Activated naive CD4-positive, alpha-beta T cell treated with anti-CD3 and anti-CD28 coated beads, Interleukin-2, amount 10 ng/mL, durations not matched to agents 7 days and 5 days (primary cell): ENCODE results near the gene RILP.
A peak's percentile ranks its signal among the peaks of the same experiment; 100 is the strongest.

Source experiments
- CTCF ChIA-PET: fragments of 350-600 bp; sonication (Branson Sonifier 250); formaldehyde crosslinking; loops from one replicate; lab custom pipeline; 2021; ENCODE audit warnings: antibody characterized with exemption; lab: Charles Lee
- DNase-seq: peaks from one replicate; pipeline ENCODE4 v3.0.0-alpha.2; 2020
- H3K27ac Mint-ChIP-seq: one replicate; pipeline ENCODE4 v1.8.0; 2021; ENCODE audit warnings: mild to moderate bottlenecking, moderate library complexity, mixed read lengths
- H3K27me3 Mint-ChIP-seq: one replicate; pipeline ENCODE4 v1.8.0; 2021; ENCODE audit warnings: mild to moderate bottlenecking, mixed read lengths
- H3K36me3 Mint-ChIP-seq: one replicate; pipeline ENCODE4 v1.8.0; 2021; ENCODE audit warnings: mixed read lengths
- H3K4me1 Mint-ChIP-seq: one replicate; pipeline ENCODE4 v1.8.0; 2021; ENCODE audit warnings: mixed read lengths
- H3K4me3 Mint-ChIP-seq: one replicate; pipeline ENCODE4 v1.8.0; 2021; ENCODE audit warnings: mild to moderate bottlenecking, moderate library complexity, mixed read lengths
- H3K9me3 Mint-ChIP-seq: one replicate; pipeline ENCODE4 v1.8.0; 2021; ENCODE audit warnings: mixed read lengths

The RILP gene

DNA sequence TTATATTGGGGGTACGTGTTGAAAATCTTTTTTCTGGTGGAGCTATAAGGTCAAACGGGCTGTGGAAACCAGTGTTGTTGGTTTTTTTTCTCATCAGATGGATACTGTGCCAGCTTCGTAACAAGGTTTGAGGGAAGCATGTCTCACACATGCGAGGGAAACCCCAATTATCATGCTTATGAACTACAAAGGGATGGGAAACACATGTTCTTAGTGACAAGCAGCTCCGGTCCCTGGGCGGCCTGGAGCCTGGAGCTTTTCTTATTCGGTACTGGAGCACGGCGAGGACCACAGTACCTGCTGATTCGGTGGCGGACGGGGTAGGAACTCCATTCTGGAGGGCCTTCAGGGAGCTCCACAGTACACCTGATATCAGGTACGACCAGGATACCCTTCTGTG is 33.6 kb downstream of the RILP start:
- no peak overlapping the region for H3K27ac Mint-ChIP-seq

DNA sequence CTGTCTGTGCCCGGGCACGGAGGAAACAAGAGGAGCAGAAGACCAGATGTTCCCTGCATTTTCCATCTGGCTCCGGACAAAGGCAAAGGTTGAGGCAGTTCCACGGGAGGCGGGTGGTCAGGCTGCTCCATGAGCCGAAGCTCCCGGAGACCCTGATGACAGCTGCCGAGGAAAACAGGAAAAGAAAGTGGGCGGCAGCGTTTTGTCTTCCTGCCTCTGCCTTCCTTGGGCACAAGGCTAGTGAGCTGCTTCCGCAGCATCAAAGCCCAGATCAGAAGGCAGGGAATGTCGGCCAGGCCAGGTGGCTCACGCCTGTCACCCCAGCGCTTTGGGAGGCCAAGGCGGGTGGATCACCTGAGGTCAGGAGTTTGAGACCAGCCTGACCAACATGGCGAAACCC is 37.3 kb downstream of the RILP start:
- no peak overlapping the region for H3K4me3 Mint-ChIP-seq
- H3K27me3 Mint-ChIP-seq, result peaks cover 1% of the 10 kb centered on the region
- H3K4me1 Mint-ChIP-seq, result no peaks in the 10 kb centered on the region
- CTCF ChIA-PET, result no interaction called here
- no peaks in the 10 kb centered on the region for H3K9me3 Mint-ChIP-seq
- DNase-seq, result no peak
- H3K27ac Mint-ChIP-seq, result no peak overlapping the region
- no peaks in the 10 kb centered on the region for H3K36me3 Mint-ChIP-seq

More for the DNA sequence above, 33.6 kb downstream of the RILP start:
- Mint-ChIP-seq H3K9me3 (no peaks in the 10 kb centered on the region), H3K27me3 (peaks cover 4% of the 10 kb centered on the region), H3K36me3 (no peaks in the 10 kb centered on the region), H3K4me1 (peaks cover 3% of the 10 kb centered on the region), H3K4me3 (no peak overlapping the region)
- CTCF ChIA-PET, result interaction anchor here (0.6 to 0.7 kb wide), 2 partner anchors 14 to 1310 kb away, joined by 3 read pairs; no protein-coding TSS in a partner anchor
- no peak for DNase-seq

DNA sequence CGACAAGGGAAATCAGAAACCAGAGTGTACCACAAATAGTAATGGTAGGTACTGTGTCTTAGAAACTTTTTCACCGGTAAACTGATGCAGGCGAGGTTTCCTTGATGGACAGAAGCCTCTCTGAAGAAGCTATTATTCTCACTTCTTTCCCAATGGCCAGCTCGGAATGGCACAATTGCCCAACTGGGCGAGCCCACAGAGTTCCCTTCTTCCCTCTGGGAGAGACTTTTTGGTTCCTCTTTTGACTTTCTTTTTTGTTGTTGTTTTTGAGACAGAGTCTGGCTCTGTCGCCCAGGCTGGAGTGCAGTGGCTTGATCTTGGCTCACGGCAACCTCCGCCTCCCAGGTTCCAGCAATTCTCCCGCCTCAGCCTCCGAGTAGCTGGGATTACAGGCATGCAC is 38.0 kb downstream of the RILP start:
- Mint-ChIP-seq H3K4me1 (no peaks in the 10 kb centered on the region), H3K27me3 (peaks cover 4% of the 10 kb centered on the region), H3K9me3 (no peaks in the 10 kb centered on the region), H3K27ac (no peak overlapping the region), H3K36me3 (no peaks in the 10 kb centered on the region), H3K4me3 (no peak overlapping the region)
- CTCF ChIA-PET, result no interaction called here
- no peak for DNase-seq

DNA sequence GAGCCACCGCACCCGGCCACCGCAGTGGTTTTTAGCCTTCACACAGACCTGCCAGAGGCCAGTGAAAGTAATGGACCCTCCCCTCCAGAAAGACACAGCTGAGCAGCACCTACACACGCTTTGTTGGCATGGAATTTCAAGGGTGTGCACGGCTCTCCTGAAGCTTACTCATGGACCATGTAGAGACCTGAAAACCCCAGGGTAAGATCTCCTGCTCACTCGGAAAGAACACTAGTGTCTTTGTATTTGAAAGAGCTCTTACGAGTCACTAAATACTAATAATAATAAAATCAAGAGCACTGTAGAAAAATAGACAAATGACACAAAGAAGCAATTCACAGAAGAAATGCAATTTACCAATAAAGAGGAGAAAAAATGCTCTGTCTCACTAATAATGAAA is 41.0 kb downstream of the RILP start:
- Mint-ChIP-seq H3K9me3 (no peaks in the 10 kb centered on the region), H3K36me3 (no peaks in the 10 kb centered on the region), H3K27me3 (peaks cover 20% of the 10 kb centered on the region), H3K4me3 (no peak overlapping the region), H3K4me1 (no peaks in the 10 kb centered on the region), H3K27ac (no peak overlapping the region)
- CTCF ChIA-PET, result interaction anchor here (2.1 kb wide), 1 partner anchor 34 kb away, joined by 5 read pairs; no protein-coding TSS in a partner anchor
- DNase-seq, result no peak

DNA sequence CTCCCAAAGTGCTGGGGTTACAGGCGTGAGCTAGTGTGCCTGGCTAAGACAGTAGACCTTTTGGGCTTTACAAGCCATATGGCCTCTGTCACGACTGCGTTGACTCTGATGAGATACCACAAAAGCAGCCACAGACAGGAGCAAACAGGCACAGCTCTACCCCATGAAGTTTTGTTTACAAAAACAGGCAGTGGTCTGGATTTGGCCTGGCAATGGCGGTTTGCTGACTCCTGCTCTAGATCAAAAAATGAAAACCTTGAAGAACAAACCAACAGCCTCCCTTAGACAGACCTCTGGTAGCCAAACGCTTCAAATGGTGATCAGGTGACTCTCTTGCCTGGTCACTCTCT is 41.7 kb downstream of the RILP start:
- Mint-ChIP-seq H3K27ac (no peak overlapping the region), H3K9me3 (no peaks in the 10 kb centered on the region), H3K36me3 (no peaks in the 10 kb centered on the region), H3K27me3 (peaks cover 20% of the 10 kb centered on the region), H3K4me3 (no peak overlapping the region), H3K4me1 (no peaks in the 10 kb centered on the region)
- DNase-seq, result no peak
- CTCF ChIA-PET, result interaction anchor here (0.8 to 2.1 kb wide), 2 partner anchors 34 to 41 kb away, joined by 3 to 5 read pairs; no protein-coding TSS in a partner anchor

DNA sequence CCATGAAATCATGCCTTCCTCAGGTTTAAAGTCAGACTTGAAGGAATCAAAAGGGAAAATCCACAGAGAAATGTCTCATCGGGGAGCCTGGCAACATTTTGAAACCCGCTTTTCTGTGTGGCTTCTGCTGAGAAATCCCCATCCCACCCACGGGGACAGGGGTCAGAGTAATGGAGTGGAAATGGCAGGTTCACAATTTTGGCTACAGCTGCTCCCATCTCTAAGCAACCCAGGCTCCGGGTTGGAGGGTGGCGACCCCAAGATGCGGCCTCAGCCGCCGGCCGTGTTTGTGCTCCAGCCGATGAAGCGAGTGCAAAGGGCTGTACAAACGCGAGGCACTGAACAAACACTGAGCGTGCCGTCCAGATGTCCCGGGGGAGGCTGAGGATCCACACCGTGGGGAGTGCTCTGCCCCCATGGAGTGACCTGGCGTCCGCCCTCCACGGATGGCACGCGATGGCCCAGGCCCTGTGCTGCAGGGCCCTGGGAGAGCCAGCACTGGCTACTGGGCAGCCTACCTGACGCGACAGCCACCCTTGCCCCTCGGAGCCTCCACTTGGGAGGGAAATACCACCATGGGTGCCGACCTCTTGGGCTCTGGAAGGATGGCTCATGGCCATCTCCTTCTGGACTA is 43.2 kb downstream of the RILP start:
- peaks cover 23% of the 10 kb centered on the region for H3K27me3 Mint-ChIP-seq
- DNase-seq, result no peak
- H3K27ac Mint-ChIP-seq, result no peak overlapping the region
- no peak overlapping the region for H3K4me3 Mint-ChIP-seq
- peaks cover 4% of the 10 kb centered on the region for H3K9me3 Mint-ChIP-seq
- H3K4me1 Mint-ChIP-seq, result no peaks in the 10 kb centered on the region
- no peaks in the 10 kb centered on the region for H3K36me3 Mint-ChIP-seq
- CTCF ChIA-PET, result no interaction called here

DNA sequence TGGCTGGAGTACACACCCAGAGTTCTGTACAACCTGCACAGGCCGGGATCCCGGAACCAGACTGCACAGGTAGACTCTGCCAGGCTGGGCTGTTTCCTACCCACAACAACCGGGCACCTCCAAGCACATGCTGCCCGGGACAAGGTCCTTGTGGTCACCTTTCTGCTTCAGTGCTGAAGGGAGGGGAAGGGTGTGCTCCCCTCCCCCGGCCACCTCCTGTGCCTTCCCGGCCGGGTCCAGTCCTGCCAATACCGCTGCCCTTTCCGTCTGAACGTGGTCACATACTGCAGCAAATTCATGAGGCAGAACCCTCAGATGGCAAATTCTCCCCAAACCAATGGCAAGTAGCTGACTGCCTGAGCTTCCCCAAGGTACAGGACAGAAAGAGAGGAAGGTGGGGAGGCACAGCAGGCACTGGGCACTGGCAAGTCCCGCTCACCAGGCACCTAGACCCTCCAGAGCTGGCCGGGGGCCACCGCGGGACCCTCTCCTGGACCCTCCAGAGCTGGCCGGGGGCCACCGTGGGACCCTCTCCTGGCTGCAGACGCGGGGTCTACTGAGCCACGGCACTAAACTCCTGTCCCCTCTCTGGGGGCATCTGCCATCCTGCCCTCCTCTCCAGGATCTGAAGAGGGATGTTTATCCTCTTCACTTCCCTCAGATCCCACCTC is 43.9 kb downstream of the RILP start:
- DNase-seq, result no peak

DNA sequence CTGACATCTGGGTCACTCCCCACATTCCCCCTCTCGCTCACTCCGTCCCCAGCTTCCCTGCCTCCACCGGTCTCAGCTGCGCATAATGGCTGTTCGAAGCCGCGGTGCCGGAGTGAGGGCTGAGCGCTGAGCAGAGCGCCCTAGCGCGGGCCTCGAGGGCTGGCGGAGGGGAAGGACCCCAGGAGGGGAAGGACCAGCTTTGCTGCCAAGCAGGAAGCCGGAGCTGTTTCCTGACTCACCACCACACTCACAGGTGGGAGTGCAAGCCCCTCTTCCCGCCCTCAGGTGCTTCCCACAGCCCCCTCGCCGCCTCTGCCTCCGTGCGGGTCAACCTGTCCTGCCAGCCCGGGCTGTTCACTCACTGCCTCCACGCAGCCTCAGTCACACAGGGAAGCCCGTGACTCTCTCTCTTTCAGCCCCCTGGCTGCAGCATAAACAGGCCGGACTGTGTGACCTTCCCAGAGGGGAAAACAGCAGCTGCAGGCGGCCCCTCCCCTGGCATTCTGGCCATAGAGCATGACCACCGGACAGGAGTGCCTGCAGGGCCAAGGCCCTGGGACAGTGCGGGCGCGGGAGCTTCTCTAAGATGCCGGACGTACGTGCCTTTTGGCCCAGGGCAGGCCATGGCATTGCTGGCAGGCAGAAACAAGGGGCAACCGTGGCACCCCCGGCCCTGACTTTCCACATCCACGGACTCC is 44.7 kb downstream of the RILP start:
- no peak overlapping the region for H3K27ac Mint-ChIP-seq
- CTCF ChIA-PET, result no interaction called here
- no peaks in the 10 kb centered on the region for H3K4me1 Mint-ChIP-seq
- H3K36me3 Mint-ChIP-seq, result no peaks in the 10 kb centered on the region
- no peak overlapping the region for H3K4me3 Mint-ChIP-seq
- peaks cover 23% of the 10 kb centered on the region for H3K27me3 Mint-ChIP-seq
- H3K9me3 Mint-ChIP-seq, result peaks cover 7% of the 10 kb centered on the region
- no peak for DNase-seq

More for the DNA sequence above, 43.9 kb downstream of the RILP start:
- H3K27ac Mint-ChIP-seq, result no peak overlapping the region
- H3K27me3 Mint-ChIP-seq, result peaks cover 23% of the 10 kb centered on the region
- no peaks in the 10 kb centered on the region for H3K36me3 Mint-ChIP-seq
- H3K4me3 Mint-ChIP-seq, result no peak overlapping the region
- peaks cover 7% of the 10 kb centered on the region for H3K9me3 Mint-ChIP-seq
- CTCF ChIA-PET, result no interaction called here
- H3K4me1 Mint-ChIP-seq, result no peaks in the 10 kb centered on the region

DNA sequence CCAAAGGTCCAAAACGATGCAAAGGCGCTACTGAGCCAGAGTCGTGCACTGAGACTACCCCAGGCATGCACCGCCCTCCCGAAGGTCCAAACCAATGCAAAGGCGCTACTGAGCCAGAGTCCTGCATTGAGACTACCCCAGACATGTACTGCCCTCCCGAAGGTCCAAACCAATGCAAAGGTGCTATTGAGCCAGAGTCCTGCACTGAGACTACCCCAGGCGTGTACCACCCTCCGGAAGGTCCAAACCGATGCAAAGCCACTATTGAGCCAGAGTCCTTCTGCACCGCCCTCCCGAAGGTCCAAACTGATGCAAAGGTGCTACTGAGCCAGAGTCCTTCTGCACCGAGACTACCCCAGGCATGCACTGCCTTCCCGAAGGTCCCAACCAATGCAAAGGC is 48.1 kb downstream of the RILP start:
- no peak for DNase-seq
- Mint-ChIP-seq H3K4me1 (no peaks in the 10 kb centered on the region), H3K4me3 (no peak overlapping the region), H3K27me3 (peaks cover 19% of the 10 kb centered on the region), H3K36me3 (no peaks in the 10 kb centered on the region), H3K27ac (no peak overlapping the region), H3K9me3 (peaks cover 7% of the 10 kb centered on the region)
- CTCF ChIA-PET, result no interaction called here

DNA sequence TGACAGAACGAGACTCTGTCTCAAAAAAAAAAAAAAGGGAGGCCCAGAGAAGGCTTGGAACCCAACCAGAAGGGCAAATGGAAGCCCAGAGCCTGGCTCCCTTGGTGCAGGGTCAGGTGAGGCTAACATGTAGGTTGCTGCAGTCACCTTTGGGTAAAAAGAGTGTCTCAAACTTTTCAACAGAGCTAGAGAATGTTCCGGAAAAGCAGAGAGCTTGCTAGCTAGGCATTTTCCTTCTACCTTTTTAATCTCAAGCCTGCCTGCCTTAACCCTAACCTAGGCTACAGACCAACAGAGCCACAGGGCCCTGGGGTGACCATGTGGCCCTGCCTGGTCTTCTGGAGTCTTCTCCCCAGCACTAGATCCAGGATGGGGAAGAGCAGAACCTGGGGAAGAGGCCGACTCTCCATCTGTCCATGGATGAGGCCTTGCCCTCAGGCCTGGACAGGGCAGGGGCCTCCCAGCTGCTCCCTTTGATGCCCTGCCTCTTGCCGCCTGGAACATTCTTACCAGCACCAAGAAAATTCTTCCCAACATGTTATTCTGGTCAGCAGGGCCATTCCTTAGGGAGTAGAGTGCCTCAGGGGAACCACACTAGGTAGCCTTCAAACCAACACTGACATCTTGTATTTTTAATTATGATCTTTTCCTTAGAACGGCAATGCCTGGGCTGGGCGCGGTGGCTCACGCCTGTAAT is 51.1 kb downstream of the RILP start:
- Mint-ChIP-seq H3K4me3 (no peak overlapping the region), H3K4me1 (no peaks in the 10 kb centered on the region), H3K27me3 (peaks cover 10% of the 10 kb centered on the region), H3K36me3 (no peaks in the 10 kb centered on the region), H3K27ac (no peak overlapping the region), H3K9me3 (peaks cover 7% of the 10 kb centered on the region)
- DNase-seq, result no peak
- CTCF ChIA-PET, result interaction anchor here (0.7 kb wide), 1 partner anchor 32 kb away, joined by 3 read pairs; no protein-coding TSS in a partner anchor

DNA sequence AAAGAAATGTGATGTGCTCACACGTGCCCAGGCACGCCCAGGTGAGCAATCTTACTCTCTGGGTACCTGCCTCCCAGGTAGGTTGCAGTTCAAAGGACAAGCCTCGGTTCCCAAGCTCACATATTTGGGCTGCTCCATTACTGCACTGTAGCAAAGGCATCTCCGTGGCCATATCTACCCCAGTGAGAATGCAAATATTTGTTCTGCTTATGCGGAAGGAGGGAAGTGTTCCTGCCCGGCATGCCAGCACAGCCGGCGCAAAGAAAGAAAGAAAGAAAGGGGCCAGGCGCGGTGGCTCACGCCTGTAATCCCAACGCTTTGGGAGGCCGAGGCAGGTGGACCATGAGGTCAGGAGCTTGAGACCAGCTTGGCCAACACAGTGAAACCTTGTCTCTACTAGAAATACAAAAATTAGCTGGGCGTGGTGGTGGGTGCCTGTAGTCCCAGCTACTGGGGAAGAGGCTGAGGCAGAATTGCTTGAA is 51.8 kb downstream of the RILP start:
- peaks cover 14% of the 10 kb centered on the region for H3K27me3 Mint-ChIP-seq
- H3K9me3 Mint-ChIP-seq, result peaks cover 7% of the 10 kb centered on the region
- CTCF ChIA-PET, result interaction anchor here (0.7 kb wide), 1 partner anchor 32 kb away, joined by 3 read pairs; no protein-coding TSS in a partner anchor
- H3K36me3 Mint-ChIP-seq, result no peaks in the 10 kb centered on the region
- peak overlapping the region; percentile 37 for H3K27ac Mint-ChIP-seq
- no peak overlapping the region for H3K4me3 Mint-ChIP-seq
- no peaks in the 10 kb centered on the region for H3K4me1 Mint-ChIP-seq
- no peak for DNase-seq
